Nephron progenitor cell (in vitro differentiated cells): Measurements from ENCODE around the gene FBP2.

Experiments
- DNase-seq: peaks from one replicate; pipeline ENCODE4 v3.0.0; 2021
- H3K27ac Mint-ChIP-seq: 2 replicates; pipeline ENCODE4 v1.8.0; 2021; ENCODE audit warnings: mild to moderate bottlenecking, moderate library complexity, mixed read lengths
- H3K27me3 Mint-ChIP-seq: 2 replicates; pipeline ENCODE4 v1.8.0; 2021; ENCODE audit warnings: mild to moderate bottlenecking, low read depth, mixed read lengths; ENCODE audit not compliant: poor library complexity
- H3K36me3 Mint-ChIP-seq: 2 replicates; pipeline ENCODE4 v1.8.0; 2021; ENCODE audit warnings: low read depth, mixed read lengths
- H3K4me1 Mint-ChIP-seq: 2 replicates; pipeline ENCODE4 v1.8.0; 2021; ENCODE audit warnings: mixed read lengths
- H3K4me3 Mint-ChIP-seq: 2 replicates; pipeline ENCODE4 v1.8.0; 2021; ENCODE audit warnings: mild to moderate bottlenecking, moderate library complexity, mixed read lengths
- H3K9me3 Mint-ChIP-seq: 2 replicates; pipeline ENCODE4 v1.8.0; 2021; ENCODE audit warnings: mild to moderate bottlenecking, moderate library complexity, mixed read lengths
- CTCF ChIP-seq: fragments of 200-600 bp; sonication (generic); IDR thresholded peaks from 2 replicates; pipeline ENCODE4 v1.5.0; 2021; ENCODE audit warnings: antibody characterized with exemption

Gene FBP2

GRCh38 chr9:94625835-94626234 is 32.2 kb upstream of the FBP2 start:
- H3K36me3 Mint-ChIP-seq: no peaks in the 10 kb centered on the region
- H3K4me3 Mint-ChIP-seq: no peak overlapping the region
- H3K27ac Mint-ChIP-seq: no peak overlapping the region
- H3K9me3 Mint-ChIP-seq: no peaks in the 10 kb centered on the region
- peaks cover 24% of the 10 kb centered on the region for H3K27me3 Mint-ChIP-seq
- no peak for TF ChIP-seq CTCF
- no peaks in the 10 kb centered on the region for H3K4me1 Mint-ChIP-seq
- no peak for DNase-seq

DNA sequence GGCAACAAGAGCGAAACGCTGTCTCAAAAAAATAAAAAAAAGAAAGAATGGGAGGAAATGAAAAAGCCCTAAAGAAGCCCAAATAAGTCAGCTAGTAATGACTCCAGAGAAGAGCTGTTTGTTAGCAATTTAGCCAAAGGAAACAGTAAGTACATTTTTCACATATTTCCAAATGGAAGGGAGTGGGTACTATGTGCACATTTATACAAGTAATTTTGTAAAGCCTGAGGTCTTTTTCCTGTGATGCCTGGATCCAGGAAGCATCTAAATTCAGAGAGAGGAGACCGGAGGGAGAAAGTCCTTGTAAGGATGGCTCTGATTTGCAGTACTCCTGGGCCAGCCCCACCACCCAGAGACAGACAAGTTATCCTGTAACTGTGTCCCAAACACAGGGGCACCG is 31.0 kb upstream of the FBP2 start:
- peaks cover 4% of the 10 kb centered on the region for H3K9me3 Mint-ChIP-seq
- no peak overlapping the region for H3K4me3 Mint-ChIP-seq
- TF ChIP-seq CTCF: no peak
- H3K4me1 Mint-ChIP-seq: no peaks in the 10 kb centered on the region
- no peak overlapping the region for H3K27ac Mint-ChIP-seq
- no peak for DNase-seq
- peaks cover 17% of the 10 kb centered on the region for H3K27me3 Mint-ChIP-seq
- H3K36me3 Mint-ChIP-seq: no peaks in the 10 kb centered on the region

DNA sequence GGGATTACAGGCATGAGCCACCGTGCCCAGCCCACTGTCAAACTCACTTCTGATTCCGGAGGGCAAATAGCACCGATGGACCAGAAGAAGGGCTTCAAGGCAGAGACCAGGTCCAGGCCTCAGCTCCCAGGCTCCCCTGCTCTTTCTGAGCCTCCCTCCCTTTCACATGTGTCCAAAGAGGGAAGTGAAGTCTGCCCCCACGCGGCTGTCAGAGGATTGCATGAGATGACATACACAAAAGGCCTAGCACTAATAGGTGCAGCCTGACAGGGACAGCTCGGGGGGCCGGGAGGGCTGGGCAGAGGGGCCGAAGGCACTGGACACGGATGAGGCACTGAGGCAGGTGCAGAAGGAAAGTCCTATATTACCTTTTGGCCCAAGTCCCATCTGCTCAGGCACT is 29.6 kb upstream of the FBP2 start:
- Mint-ChIP-seq H3K4me1 (no peaks in the 10 kb centered on the region), H3K4me3 (no peak overlapping the region), H3K27me3 (peaks cover 14% of the 10 kb centered on the region), H3K9me3 (peaks cover 4% of the 10 kb centered on the region), H3K36me3 (no peaks in the 10 kb centered on the region), H3K27ac (no peak overlapping the region)
- DNase-seq: peak; percentile 58
- peak; percentile 45 for TF ChIP-seq CTCF

GRCh38 chr9:94622087-94622800 is 28.6 kb upstream of the FBP2 start:
- H3K4me3 Mint-ChIP-seq: no peak overlapping the region
- peaks cover 5% of the 10 kb centered on the region for H3K27me3 Mint-ChIP-seq
- no peak overlapping the region for H3K27ac Mint-ChIP-seq
- H3K4me1 Mint-ChIP-seq: no peaks in the 10 kb centered on the region
- TF ChIP-seq CTCF: no peak
- H3K9me3 Mint-ChIP-seq: peaks cover 4% of the 10 kb centered on the region
- no peaks in the 10 kb centered on the region for H3K36me3 Mint-ChIP-seq
- DNase-seq: no peak

GRCh38 chr9:94619026-94619425 is 25.4 kb upstream of the FBP2 start:
- no peak overlapping the region for H3K4me3 Mint-ChIP-seq
- no peak overlapping the region for H3K27ac Mint-ChIP-seq
- H3K36me3 Mint-ChIP-seq: no peaks in the 10 kb centered on the region
- H3K4me1 Mint-ChIP-seq: no peaks in the 10 kb centered on the region
- H3K27me3 Mint-ChIP-seq: peaks cover 7% of the 10 kb centered on the region
- no peak for DNase-seq
- H3K9me3 Mint-ChIP-seq: peaks cover 4% of the 10 kb centered on the region
- TF ChIP-seq CTCF: no peak

DNA sequence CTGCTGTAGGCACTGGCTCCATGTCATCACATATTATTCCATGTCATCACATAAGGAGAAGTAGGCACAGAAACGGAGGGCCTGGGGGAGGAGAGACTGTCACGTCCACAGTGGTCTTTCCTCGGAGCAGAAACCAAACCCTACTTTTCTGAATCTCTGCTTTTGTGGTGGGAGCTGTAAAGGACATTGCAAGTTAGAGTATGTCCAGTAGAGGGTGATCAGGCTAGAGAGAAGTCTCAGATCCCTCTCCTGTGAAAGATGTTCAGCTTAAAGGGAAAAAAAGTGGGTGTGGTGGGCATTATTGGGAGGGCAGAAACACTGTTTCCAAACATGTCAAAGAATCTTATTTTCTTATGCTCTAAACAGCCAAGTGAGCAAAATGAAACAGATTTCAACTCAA is 19.4 kb upstream of the FBP2 start:
- no peak for TF ChIP-seq CTCF
- no peak overlapping the region for H3K27ac Mint-ChIP-seq
- no peaks in the 10 kb centered on the region for H3K36me3 Mint-ChIP-seq
- H3K9me3 Mint-ChIP-seq: no peaks in the 10 kb centered on the region
- peaks cover 22% of the 10 kb centered on the region for H3K4me1 Mint-ChIP-seq
- no peak overlapping the region for H3K4me3 Mint-ChIP-seq
- peaks cover 6% of the 10 kb centered on the region for H3K27me3 Mint-ChIP-seq
- DNase-seq: no peak
